B cell (primary cell): ENCODE results near the gene BAK1. TPM values are rescaled to one million over a fixed set of nuclear protein-coding genes. Genes with fewer than 3 reads are reported as not detected.
A peak's percentile ranks its signal among the peaks of the same experiment; 100 is the strongest.

Source experiments
- ATAC-seq: fragments of 200-7000 bp; cut with Tn5 transposase; one replicate; pipeline ENCODE4 v1.10.0; 2021; ENCODE audit warnings: low read depth, mild to moderate bottlenecking, moderate number of reproducible peaks, moderate library complexity
- CTCF ChIA-PET: fragments of 350-600 bp; sonication (Branson Sonifier 250); formaldehyde crosslinking; loops from one replicate; lab custom pipeline; 2021; ENCODE audit warnings: antibody characterized with exemption, inconsistent platforms; lab: Charles Lee
- POLR2A ChIA-PET: fragments of 350-600 bp; sonication (Branson Sonifier 250); formaldehyde crosslinking; loops from one replicate; lab custom pipeline; 2021; ENCODE audit warnings: antibody characterized with exemption; lab: Charles Lee
- DNase-seq: peaks from one replicate; pipeline ENCODE4 v3.0.0; 2013
- H2AFZ ChIP-seq: 2 replicates; pipeline ENCODE4 v1.6.1; 2012; ENCODE audit warnings: mild to moderate bottlenecking, low read depth, low read length; ENCODE audit not compliant: insufficient read depth, poor library complexity, severe bottlenecking
- H3K27ac ChIP-seq, 2 donors: 1 replicate in 1 of 2; 2 replicates in 1 of 2; pipeline ENCODE4 v1.5.1; 2012 to 2013; ENCODE audit warnings: low read length in 2 of 2, mild to moderate bottlenecking in 2 of 2, moderate library complexity in 1 of 2
- H3K27me3 ChIP-seq, 4 experiments: fragments of 200-600 bp in 1 of 4; sonication (generic) in 1 of 4; replicated peaks in 1 of 4; 1 replicate in 2 of 4; 2 replicates in 2 of 4; pipeline versions ENCODE4 v1.6.1 to v1.7.0; 2013 to 2016; ENCODE audit warnings: low read length in 3 of 4, mild to moderate bottlenecking in 2 of 4, mixed read lengths in 1 of 4, moderate library complexity in 1 of 4; ENCODE audit not compliant: insufficient read depth in 4 of 4, control insufficient read depth in 3 of 4; ENCODE audit errors: control extremely low read depth in 1 of 4
- H3K36me3 ChIP-seq, 2 experiments: replicated peaks in 1 of 2; 1 replicate in 1 of 2; 2 replicates in 1 of 2; pipeline versions ENCODE4 v1.6.1 to v1.7.1; 2013; ENCODE audit warnings: low read length in 1 of 2; ENCODE audit not compliant: insufficient read depth in 2 of 2, control insufficient read depth in 1 of 2; ENCODE audit errors: control extremely low read depth in 1 of 2, extremely low read depth in 1 of 2
- H3K4me1 ChIP-seq, 2 donors: fragments of 200-600 bp in 1 of 2; sonication (generic) in 1 of 2; 1 replicate in 1 of 2; 2 replicates in 1 of 2; pipeline versions ENCODE4 v1.5.1 to v1.6.1; 2013 to 2017; ENCODE audit warnings: low read length in 2 of 2; ENCODE audit not compliant: control insufficient read depth in 2 of 2, insufficient read depth in 2 of 2
- H3K4me2 ChIP-seq: replicated peaks from 2 replicates; pipeline ENCODE3; 2012; ENCODE audit warnings: mild to moderate bottlenecking, low read depth, low read length; ENCODE audit not compliant: poor library complexity, severe bottlenecking
- H3K4me3 ChIP-seq, 5 experiments: fragments of 200-600 bp in 1 of 5; sonication (generic) in 1 of 5; 1 replicate in 3 of 5; 2 replicates in 2 of 5; pipeline versions ENCODE4 v1.5.1 to v1.7.0; 2011 to 2016; ENCODE audit warnings: low read length in 4 of 5, mild to moderate bottlenecking in 4 of 5, low read depth in 2 of 5, control low read depth in 1 of 5, moderate library complexity in 1 of 5; ENCODE audit not compliant: insufficient read depth in 1 of 5; ENCODE audit errors: control extremely low read depth in 1 of 5, extremely low read depth in 1 of 5
- H3K79me2 ChIP-seq: fragments of 200-600 bp; sonication (generic); one replicate; pipeline ENCODE4 v1.6.0; 2016; ENCODE audit warnings: low read length; ENCODE audit not compliant: control insufficient read depth, insufficient read depth
- H3K9ac ChIP-seq: fragments of 200-600 bp; sonication (generic); 2 replicates; pipeline ENCODE4 v1.6.1; 2017; ENCODE audit warnings: mild to moderate bottlenecking, low read length, moderate library complexity
- H3K9me3 ChIP-seq, 3 donors: one replicate each; pipeline versions ENCODE4 v1.6.1 to v1.7.1; 2013; ENCODE audit warnings: low read length in 2 of 3; ENCODE audit not compliant: control insufficient read depth in 2 of 3, insufficient read depth in 1 of 3; ENCODE audit errors: control extremely low read depth in 1 of 3
- H4K20me1 ChIP-seq: 2 replicates; pipeline ENCODE4 v1.6.0; 2012; ENCODE audit warnings: mild to moderate bottlenecking, low read length; ENCODE audit not compliant: insufficient read depth, control insufficient read depth, poor library complexity, severe bottlenecking
- H3K27ac Mint-ChIP-seq: one replicate; pipeline ENCODE4 v1.8.0; 2021; ENCODE audit warnings: mixed read lengths
- H3K27me3 Mint-ChIP-seq: one replicate; pipeline ENCODE4 v1.8.0; 2021; ENCODE audit warnings: mixed read lengths
- H3K4me1 Mint-ChIP-seq: one replicate; pipeline ENCODE4 v1.8.0; 2021; ENCODE audit warnings: mixed read lengths
- H3K4me3 Mint-ChIP-seq: one replicate; pipeline ENCODE4 v1.8.0; 2021; ENCODE audit warnings: mixed read lengths
- H3K9me3 Mint-ChIP-seq: one replicate; pipeline ENCODE4 v1.8.0; 2022; ENCODE audit warnings: mixed read lengths; ENCODE audit not compliant: insufficient read depth
- EZH2 ChIP-seq: IDR thresholded peaks from 2 replicates; pipeline ENCODE4 v1.6.1; 2012; ENCODE audit warnings: borderline replicate concordance, low read depth, mild to moderate bottlenecking, moderate library complexity, low read length; ENCODE audit not compliant: insufficient read depth, poor library complexity, severe bottlenecking
- WGBS: methylation state at CpG from one replicate; pipeline ENCODE4 v1.1.5; 2013; ENCODE audit warnings: missing lambda C conversion rate; ENCODE audit not compliant: insufficient coverage; 5-methylcytosine and 5-hydroxymethylcytosine counted together
- intact Hi-C: fragments of 100-400 bp; cut with micrococcal nuclease; formaldehyde crosslinking; loops from one replicate; pipeline ENCODE4 v1.10.0; 2022
- polyA plus RNA-seq: library from polyadenylated mRNA; depleted of rRNA; stranded (reverse); fragments of >200 nt; gene quantifications from 2 replicates; pipeline ENCODE4 v1.2.3, GENCODE V29; 2012
- total RNA-seq, 2 donors: library from RNA; stranded (reverse); fragments of 120-200 nt in 1 of 2; gene quantifications; 1 replicate in 1 of 2; 2 replicates in 1 of 2; pipeline versions ENCODE4 v1.2.3 to v1.2.4, GENCODE V29; 2013 to 2022
- TF ChIP-seq, protein P1 (sequence below): fragments of 200-600 bp; IDR thresholded peaks from one replicate; pipeline ENCODE4 v1.8.0; 2022; ENCODE audit warnings: antibody characterized with exemption, mild to moderate bottlenecking

The BAK1 gene
- total and polyA plus RNA-seq, 2 donors (not counting 1 experiment from before 2014, with no cell fraction given), result 23.3 to 34.3 TPM

DNA sequence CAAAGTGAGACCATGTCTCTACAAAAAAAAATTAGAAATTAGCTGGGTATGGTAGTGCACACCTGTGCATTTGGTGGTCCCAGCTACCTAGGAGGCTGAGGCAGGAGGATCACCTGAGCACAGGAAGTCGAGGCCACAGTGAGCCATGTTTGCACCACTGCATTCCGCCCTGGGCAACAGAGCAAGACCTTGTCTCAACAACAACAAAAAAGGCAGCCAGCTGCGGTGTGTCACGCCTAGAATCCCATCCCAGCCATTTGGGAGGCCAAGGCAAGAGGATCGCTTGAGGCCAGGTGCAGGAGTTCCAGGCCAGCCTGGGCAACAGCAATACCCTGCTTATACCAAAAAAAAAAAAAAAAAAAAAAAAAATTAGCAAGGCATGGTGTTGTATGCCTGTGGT is 1.1 kb upstream of the BAK1 start:
- H3K4me1 ChIP-seq, result peaks cover 32 to 50% of the 10 kb centered on the region in 2 donors
- peaks cover 7% of the 10 kb centered on the region for H4K20me1 ChIP-seq
- H3K9ac ChIP-seq, result no peak overlapping the region
- H3K9me3 Mint-ChIP-seq, result no peaks in the 10 kb centered on the region
- H3K9me3 ChIP-seq, result no peaks in the 10 kb centered on the region
- H3K79me2 ChIP-seq, result peaks cover 35% of the 10 kb centered on the region
- intact Hi-C loops, result loop anchor here (5.0 kb wide), 1 partner anchor 309 kb away; the partner anchor contains the start of genes RPS18 and VPS52
- ChIA-PET CTCF (interaction anchor here (0.7 to 15.7 kb wide), 5 partner anchors 27 to 452 kb away, joined by 3 to 213 read pairs (median 4); partner anchors contain the start of genes ITPR3 and ZBTB9), POLR2A (interaction anchor here (0.6 to 2.7 kb wide), 6 partner anchors 10 to 497 kb away, joined by 5 to 17 read pairs (median 6); no protein-coding TSS in a partner anchor)
- H3K27ac ChIP-seq, result no peak overlapping the region
- WGBS, result 100% methylated on average over 3 of the region's 5 CpGs
- H3K27ac Mint-ChIP-seq, result no peak overlapping the region
- H3K4me2 ChIP-seq, result no peak overlapping the region
- no peaks in the 10 kb centered on the region for H3K27me3 Mint-ChIP-seq
- no peak for DNase-seq
- H3K27me3 ChIP-seq, result no peaks in the 10 kb centered on the region
- peaks cover 44% of the 10 kb centered on the region for H3K4me1 Mint-ChIP-seq
- H2AFZ ChIP-seq, result no peak overlapping the region
- ATAC-seq, result no peak
- TF ChIP-seq, protein P1, sequence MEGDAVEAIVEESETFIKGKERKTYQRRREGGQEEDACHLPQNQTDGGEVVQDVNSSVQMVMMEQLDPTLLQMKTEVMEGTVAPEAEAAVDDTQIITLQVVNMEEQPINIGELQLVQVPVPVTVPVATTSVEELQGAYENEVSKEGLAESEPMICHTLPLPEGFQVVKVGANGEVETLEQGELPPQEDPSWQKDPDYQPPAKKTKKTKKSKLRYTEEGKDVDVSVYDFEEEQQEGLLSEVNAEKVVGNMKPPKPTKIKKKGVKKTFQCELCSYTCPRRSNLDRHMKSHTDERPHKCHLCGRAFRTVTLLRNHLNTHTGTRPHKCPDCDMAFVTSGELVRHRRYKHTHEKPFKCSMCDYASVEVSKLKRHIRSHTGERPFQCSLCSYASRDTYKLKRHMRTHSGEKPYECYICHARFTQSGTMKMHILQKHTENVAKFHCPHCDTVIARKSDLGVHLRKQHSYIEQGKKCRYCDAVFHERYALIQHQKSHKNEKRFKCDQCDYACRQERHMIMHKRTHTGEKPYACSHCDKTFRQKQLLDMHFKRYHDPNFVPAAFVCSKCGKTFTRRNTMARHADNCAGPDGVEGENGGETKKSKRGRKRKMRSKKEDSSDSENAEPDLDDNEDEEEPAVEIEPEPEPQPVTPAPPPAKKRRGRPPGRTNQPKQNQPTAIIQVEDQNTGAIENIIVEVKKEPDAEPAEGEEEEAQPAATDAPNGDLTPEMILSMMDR, result no peak
- TF ChIP-seq EZH2, result no peak
- no peak overlapping the region for H3K4me3 ChIP-seq
- no peak overlapping the region for H3K4me3 Mint-ChIP-seq
- peaks cover 0 to 17% of the 10 kb centered on the region in 2 experiments for H3K36me3 ChIP-seq

DNA sequence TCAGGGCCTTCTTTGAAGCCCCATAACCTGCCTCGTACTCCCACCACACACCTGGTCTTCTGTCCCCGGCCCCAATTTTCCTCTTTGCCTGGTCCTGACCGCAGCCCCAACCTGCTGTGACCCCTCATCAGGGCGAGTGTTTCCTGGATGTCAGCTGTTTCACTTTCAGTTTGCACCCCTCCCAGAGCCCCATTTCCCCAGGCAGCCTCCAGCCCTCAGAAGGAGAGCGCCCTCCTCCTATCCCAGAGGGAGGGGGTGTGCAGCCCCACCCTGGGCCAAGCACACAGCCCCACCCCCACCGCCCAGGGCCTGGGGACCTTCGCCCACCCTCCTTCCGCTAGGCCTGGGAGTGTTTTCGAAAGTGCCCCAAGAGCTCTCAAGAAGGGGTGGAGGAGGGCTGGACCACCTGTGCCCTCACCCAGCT is 1.5 kb downstream of the BAK1 start:
- Histone ChIP-seq H3K27me3 (no peaks in the 10 kb centered on the region), H3K9ac (peak overlapping the region; percentile 89), H4K20me1 (peaks cover 7% of the 10 kb centered on the region), H3K4me2 (peak overlapping the region; percentile 77), H3K4me1 (peaks cover 20 to 33% of the 10 kb centered on the region in 2 donors), H3K79me2 (peaks cover 35% of the 10 kb centered on the region), H3K4me3 (peak overlapping the region in 4 of 5 experiments; percentile 65 to 87 (median 75)), H2AFZ (no peak overlapping the region), H3K36me3 (peaks cover 0 to 40% of the 10 kb centered on the region in 2 experiments), H3K27ac (peak overlapping the region; percentile 73 to 89), H3K9me3 (no peaks in the 10 kb centered on the region)
- intact Hi-C loops, result no loop called here
- peaks cover 27% of the 10 kb centered on the region for H3K4me1 Mint-ChIP-seq
- TF ChIP-seq EZH2, result no peak
- TF ChIP-seq, protein P1, result no peak
- ChIA-PET POLR2A (interaction anchor here (2.7 kb wide), 1 partner anchor 8 kb away, joined by 17 read pairs; no protein-coding TSS in a partner anchor), CTCF (interaction anchor here (0.9 to 15.7 kb wide), 10 partner anchors 8 to 166 kb away, joined by 3 to 213 read pairs (median 6); partner anchors contain the start of genes UQCC2 and ZBTB9)
- no peaks in the 10 kb centered on the region for H3K27me3 Mint-ChIP-seq
- WGBS, result 0% methylated on average over 5 of the region's 9 CpGs
- H3K4me3 Mint-ChIP-seq, result peak overlapping the region; percentile 95
- H3K9me3 Mint-ChIP-seq, result no peaks in the 10 kb centered on the region
- ATAC-seq, result no peak
- peak overlapping the region; percentile 95 for H3K27ac Mint-ChIP-seq
- DNase-seq, result peak; percentile 59
